Medulla oblongata (tissue), 1 donor: ENCODE results near the gene P2RX1.
"Not testable (repeated sequence)": the region's sequence is repeated elsewhere in the genome, so short reads cannot be mapped to it uniquely, and the experiment has no call there.

ENCODE experiments used
- DNase-seq: peaks from one replicate; pipeline ENCODE4 v3.0.0-alpha.2; 2015; ENCODE audit errors: extremely low spot score

The P2RX1 gene

DNA sequence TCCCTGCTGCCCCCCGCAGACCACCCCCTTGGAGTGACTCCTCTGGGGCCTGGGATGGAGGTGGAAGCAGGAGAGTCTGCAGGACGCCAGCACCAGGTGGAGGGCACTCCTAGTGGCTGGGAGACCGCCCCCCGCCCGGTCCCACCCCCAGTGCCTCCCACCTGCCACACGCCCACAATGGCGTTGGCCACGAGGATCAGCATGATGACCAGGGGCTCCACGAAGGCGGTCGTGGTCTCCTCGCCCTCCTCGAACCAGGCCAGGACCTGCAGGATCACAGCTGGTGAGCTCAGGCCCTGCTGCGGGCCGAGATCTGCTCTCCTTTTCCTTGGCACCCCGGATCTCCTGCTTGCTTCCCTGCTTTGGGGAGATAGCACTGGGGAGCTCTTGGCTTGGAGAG is 35.2 kb upstream of the P2RX1 start:
- no peak for DNase-seq

DNA sequence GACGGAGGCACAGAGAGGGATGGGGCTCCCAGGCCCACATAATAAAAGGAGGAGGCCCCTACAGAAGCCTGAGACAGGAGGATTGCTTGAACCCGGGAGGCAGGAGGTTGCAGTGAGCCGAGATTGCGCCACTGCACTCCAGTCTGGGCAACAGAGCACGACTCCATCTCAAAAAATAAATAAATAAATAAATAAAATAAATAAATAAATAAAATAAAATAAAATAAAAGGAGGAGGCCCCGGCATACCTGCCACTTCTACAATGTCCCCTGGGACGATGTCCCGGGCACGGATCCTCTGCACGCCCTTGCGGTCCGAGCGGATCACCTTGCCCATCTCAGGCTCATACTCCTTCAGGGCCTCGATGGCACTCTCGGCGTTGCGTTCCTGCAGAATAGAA is 34.7 kb upstream of the P2RX1 start:
- DNase-seq, result no peak

DNA sequence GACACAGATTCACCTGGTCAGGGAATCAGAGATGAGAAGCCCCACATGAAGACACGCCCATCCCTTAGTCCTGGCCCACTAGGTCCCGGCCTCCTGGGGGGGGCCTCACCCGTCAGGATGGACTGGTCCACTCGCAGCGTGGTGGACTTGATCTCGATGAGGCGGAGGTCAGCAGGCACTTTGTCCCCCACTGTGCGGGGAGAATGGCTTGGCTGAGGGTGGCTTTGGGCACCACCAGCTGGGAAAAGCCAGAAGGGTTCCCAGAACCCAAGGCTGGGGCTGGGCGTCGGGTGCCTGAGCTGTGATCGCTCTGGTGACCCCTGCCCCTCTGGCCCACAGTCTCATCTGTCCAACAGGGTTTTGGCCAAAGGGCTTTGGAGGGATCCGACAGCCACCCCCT is 34.3 kb upstream of the P2RX1 start:
- DNase-seq, result no peak

DNA sequence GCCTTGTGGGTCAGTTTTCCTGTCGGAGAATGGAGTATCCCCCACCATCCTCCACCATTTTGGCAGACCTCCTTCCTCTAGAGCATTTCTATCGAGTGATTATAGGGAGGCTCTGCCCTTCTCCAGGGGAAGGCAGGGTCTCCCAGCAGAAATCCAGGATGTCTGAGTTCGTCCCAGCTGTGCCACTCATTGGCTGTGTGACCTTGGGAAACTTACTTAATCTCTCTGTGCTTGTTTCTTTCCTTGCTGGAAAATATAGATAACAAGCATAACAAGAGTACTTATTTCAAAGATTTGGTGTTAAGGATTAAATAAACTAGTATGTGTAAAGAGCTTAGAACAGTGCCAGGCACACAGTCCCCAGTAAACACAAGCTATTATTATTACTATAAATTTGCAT is 33.2 kb upstream of the P2RX1 start:
- no peak for DNase-seq

DNA sequence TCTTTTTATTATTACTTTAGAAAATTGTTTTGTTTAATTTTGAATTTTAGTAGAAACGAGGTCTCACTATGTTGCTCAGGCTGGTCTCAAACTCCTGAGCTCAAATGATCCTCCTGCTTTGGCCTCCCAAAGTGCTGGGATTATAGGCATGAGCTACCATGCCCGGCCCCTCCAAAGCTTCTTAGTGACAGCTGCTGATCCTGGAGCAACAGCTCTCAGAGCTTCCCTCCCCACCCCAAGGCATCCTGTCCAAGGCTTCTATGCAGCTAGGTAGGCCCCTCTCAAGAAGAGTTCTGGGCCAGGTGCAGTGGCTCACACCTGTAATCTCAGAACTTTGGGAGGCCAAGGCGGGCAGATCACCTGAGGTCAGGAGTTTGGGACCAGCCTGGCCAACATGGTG is 32.3 kb upstream of the P2RX1 start:
- not testable (repeated sequence) for DNase-seq

DNA sequence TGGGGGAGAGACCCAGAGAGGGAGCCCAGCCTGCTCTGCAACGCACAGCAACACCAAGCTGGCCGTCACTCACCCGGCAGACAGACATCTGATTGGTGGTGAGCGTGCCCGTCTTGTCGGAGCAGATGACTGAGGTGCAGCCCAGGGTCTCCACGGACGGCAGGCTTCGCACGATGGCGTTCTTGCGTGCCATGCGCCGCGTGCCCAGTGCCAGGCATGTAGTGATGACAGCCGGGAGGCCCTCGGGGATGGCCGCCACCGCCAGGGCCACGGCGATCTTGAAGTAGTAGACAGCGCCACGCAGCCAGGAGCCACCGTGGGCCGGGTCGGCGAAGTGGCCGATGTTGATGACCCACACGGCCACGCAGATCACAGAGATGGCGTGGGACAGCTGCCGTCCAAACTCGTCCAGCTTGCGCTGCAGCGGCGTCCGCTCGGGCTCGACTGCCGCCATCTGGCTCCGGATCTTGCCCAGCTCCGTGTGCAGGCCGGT is 31.1 kb upstream of the P2RX1 start:
- no peak for DNase-seq

DNA sequence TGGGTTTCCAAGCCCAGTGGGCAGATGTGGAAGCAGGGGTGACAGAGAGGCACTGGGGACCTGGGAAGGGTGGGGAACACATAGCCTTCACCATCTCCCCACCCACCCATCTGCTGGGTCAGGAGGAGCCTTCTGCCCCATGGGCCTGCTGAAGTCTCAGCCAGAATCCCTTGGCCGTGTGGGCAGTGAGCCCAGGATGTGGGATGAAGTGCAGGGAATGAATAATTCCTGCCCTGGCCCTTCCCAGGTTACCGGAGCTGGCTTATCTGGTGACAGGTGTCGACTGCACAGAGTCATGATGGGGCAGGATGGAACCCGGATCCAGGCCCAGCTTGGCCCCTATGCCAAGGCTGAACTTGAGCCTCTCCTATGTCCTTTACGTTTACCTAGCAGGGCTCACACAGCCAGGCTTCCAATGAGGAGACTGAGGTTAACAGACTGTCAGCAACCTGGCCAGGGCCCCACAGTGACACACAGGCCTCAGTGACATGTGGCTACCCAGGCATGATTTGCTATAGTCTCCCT is 30.5 kb upstream of the P2RX1 start:
- no peak for DNase-seq

DNA sequence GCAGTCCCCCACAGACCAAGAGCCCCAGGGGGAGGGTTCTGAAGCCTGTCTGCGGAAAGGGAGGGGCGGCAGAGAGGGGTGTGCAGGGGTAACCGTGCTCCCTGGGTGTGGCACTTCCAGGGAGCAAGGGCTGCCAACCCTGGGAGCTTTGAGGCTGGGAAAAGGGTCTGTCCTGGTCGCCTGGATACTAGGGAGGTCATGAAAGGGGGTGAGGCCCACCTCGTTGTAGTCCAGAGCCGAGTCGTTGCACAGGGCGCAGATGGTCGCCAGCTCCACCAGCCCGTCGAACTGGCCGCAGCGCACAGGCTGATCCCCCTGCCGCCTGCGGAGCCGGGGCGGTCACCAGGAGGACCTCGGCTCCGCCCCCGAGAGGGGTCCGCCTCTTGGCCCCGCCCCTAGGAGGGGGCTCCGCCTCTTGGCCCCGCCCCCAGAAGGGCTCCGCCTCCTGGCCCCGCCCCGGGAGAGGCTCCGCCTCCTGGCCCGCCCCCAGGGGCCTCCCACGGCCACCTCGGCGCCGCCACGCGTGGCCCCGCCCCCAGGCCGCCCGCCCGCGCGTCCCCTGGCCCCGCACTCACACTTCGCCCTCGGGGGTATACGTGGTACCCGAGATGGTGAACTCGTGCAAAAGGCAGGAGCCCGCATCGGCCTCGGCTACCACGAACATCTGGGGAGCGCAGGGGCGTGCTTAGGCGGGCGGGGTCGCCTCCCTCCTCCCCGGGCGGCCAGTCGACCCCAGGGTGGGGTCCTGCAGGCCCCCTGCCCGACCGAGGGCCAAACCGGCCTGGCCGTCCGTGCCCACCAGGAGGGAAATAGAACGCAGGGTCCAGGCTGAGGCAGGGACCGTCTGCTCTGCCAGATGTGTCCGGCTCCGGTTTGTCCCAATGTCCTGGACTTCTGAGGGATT is 28.5 kb upstream of the P2RX1 start:
- peak; percentile 31 for DNase-seq

DNA sequence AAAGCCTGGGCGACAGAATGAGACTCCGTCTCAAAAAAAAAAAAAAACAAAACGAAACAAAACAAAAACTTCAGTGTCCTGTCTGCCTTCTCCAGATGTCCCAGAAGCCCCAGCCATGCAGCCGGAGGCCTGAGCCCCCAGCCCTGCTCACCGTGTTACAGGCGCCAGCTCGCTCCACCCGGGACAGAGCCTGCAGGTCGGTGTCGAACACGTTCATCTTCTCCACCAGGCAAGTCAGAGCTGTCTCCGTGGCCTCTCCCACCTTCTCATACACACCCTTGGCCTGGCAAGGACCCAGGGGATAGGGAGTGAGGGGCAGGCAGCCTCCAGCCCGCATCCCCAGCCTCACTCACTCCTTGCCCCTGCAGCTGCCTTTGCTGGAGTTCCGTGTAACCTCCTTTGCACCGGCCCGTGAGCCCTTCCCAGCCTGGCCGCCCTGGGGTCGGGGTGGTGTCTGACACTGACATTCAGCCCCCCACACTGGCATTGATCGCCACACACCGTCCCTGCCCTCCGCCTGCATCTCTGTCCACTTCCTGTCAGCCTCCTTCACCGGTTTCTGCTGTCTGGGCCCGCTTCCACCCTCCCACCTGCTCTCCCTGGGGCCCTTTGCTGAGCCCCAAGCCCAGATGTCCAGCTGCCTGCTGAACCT is 27.1 kb upstream of the P2RX1 start:
- DNase-seq, result no peak

DNA sequence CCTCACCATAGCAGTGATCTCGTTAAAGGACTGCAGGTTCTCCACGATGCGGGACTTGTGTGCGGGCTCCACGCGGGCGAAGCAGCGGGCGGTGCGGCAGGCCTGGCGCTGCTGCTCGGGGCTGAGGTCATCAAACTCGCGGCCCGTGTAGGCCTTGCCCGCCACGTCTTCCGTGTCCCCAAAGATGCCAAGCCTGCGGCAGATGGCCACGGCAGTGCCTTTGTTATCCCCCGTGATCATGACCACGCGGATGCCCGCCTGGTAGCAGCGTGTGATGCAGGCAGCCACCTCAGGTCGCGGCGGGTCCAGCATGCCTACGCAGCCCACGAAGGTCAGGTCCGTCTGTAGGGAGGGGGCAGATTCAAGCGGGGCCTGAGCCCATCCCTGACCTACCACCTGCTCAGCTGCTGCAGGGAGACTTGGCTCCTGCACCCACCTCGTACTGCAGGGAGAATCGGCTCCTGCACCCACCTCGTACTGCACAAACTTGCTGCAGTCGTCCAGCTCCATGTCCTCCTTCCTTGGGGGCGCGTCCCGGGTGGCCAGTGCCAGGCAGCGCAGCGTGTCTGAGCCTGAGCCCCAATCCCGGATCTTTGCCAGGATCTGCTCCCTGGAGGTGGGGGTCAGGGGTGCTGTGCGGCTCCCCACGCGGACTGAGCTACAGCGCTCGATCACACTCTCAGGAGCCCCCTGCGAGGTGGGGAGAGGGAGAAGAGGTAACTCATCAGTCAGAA is 24.9 kb upstream of the P2RX1 start:
- no peak for DNase-seq

DNA sequence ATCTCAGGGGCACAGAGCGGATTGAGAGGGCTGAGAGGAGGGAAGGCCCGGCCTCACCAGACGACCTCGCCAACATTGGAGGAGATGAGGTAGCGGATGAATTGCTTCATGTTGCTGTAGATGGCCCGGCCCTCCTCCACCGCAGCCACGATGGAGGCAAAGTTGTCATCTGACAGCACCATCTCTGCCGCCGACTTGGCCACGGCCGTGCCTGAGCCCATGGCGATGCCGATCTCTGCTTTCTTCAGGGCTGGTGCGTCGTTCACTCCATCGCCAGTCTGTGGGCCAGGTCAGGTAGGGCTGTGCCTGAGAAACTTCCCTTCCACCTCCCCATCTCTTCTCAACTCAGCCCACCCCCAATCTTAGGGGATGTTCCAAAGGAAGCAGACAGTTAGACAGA is 21.1 kb upstream of the P2RX1 start:
- no peak for DNase-seq

DNA sequence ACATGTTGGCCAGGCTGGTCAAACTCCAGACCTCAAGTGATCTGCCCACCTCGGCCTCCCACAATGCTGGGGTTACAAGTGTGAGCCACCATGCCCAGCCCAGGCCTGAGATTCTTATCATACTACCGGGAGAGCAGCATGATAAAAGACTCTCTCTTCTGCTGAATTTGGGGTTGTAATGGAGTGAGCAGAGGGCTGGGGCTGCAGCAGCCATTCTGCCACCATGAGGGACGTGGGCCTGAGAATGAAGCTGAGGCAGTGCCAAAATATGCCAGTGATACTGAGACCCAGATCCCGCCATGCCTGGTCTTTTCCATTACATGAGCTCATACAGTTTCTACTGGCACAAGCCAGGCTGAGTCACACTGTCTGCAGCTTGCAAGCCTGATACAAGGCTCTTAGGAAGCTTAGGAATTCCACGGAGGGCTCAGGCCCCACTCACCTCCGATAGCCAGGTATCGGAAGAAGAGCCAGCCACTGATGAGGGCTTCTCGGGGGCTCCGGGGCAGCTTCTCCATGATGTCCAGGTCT is 19.6 kb upstream of the P2RX1 start:
- DNase-seq, result no peak

DNA sequence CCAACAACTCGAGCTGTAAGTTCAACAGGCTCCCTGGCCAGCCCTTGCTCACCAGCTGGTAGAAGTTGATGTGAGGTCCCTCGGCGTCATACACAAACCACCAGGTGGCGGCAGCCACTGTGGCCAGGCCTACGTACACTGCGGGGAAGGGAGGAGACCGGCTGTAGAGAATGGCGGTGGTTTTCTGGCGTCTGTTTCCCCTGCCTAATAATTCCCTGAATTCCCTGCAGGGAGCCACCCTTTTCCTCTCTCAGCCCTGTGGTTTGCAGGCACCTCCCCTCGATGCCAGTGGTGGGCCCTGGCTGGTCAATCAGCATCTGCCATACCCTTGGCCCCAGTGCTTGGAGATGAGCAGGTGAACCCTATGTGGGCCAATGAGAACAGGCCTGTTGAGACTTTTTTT is 18.9 kb upstream of the P2RX1 start:
- DNase-seq, result peak; percentile 64

DNA sequence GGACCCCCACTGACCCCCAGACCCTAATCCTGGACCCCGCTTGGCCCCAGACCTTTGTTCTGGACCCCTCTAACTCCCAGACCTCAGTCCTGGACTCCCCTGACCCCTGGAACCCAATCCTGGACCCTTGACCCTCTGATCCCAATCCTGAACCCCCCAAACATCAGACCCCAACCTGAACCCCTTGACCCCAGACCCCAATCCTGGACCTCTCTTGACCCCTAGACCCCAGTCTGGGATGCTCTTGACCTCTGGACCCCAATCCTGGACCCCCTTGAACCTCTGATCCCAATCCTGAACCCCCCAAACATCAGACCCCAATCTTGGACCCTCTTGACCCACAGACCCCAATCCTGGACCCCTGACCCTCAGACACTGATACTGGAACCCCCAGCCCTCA is 13.5 kb upstream of the P2RX1 start:
- DNase-seq, result no peak

DNA sequence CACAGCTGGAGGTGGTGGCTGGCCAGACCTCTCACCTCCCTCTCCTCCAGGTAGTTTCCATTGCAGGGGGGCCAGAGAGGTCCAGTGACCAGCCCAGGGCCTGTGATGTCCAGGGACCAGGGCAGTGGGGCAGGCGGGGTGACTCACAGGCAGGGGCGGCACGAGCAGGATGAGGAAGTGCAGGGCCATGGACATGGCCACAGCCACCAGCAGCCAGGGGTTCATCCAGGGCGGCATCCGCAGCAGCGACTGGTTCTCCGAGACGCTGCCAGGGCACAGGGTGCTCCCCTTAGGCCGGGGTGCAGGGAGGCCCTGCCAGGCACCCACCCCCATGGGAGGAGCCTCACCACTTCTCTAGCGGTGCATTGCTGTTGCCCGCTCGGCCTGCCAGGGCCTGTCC is 12.9 kb upstream of the P2RX1 start:
- DNase-seq, result no peak

DNA sequence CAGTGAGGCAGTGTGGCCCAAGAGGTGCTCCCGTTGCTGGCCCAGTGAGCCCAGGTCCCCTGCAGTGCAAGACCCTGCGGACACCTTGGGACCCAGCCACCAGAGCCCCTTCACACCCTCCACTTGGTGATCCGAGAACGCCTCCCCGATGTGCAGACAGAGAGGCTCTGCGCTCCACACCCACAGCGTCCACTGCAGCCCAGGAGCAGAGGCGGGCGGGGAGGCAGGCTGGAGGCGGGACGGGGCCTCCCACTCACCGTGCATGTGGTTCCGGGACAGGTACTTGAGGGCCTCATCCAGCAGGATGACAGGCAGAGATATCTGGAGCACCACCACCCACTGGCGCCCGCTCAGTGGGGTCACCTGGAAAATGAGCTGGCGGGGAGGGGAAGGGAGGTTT is 12.1 kb upstream of the P2RX1 start:
- DNase-seq, result no peak

DNA sequence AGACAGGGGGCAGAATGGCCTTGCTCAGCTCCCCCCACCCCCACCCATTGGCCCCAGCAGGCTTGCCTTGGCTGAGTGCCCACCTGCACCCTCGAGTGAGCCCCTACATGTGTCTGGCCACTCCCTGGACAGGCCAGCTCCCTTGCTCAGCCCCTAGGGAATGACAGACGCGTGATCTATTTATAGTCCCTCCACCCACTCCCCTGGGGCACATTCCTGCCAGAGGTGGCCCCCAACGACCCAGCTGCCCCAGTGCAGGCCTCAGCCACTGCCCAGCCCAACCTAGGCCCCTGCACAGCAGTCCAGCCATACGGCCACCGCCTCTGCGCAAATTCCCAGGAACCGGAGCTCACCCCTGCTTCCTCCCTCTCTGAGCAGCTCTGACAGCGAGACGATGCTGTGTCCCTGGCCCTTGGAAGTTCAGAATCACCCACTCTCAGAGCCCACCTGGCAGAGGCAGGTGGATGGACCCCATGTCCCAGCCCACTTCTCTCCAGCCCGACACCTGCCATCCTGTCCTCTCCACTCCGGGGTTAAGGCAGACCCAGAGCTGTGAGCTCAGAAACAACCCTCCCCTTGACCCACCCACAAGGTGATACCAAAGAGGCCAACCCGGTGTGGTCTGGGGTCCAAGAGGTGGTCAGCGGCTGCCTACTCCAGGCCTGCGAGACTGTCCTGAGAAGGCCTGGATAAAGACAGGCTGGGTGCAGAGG is 11.5 kb upstream of the P2RX1 start:
- DNase-seq, result no peak

DNA sequence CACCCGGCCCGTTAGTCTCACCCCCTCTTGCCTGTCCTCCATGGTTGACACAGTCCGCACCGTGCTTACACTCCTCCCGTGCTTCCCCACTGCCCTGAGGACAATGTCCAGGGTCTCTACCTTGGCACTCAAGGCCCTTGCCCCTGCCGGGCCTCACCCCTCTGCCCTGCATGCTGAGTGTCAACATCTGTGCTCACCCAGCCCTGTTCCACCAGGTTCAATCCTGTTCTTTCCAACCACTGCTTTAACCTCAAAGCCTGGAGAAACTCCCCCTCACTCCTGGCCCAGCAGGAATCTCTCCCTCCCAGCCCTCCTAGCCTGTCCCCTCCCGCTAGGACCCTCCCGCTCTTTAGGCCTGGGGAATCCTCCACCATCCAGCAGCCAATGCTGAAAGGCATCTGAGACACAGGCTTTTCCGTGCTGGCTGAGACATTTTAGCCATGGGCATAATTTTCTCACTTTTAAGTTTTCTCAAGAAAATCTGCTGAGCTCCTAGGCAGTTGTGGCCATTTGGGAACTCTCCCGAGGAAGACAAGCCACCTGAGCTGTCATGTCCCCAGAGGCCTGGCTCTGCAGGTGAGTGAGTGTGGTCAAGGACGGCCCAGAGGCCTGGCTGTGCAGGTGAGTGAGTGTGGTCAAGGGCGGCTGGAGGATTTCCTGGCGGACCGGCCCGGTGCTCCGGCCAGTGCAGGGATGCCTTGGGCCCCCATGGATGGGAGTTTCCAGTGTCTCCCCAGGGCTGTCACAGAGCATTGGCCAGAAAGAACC is 10.8 kb upstream of the P2RX1 start:
- DNase-seq, result no peak

DNA sequence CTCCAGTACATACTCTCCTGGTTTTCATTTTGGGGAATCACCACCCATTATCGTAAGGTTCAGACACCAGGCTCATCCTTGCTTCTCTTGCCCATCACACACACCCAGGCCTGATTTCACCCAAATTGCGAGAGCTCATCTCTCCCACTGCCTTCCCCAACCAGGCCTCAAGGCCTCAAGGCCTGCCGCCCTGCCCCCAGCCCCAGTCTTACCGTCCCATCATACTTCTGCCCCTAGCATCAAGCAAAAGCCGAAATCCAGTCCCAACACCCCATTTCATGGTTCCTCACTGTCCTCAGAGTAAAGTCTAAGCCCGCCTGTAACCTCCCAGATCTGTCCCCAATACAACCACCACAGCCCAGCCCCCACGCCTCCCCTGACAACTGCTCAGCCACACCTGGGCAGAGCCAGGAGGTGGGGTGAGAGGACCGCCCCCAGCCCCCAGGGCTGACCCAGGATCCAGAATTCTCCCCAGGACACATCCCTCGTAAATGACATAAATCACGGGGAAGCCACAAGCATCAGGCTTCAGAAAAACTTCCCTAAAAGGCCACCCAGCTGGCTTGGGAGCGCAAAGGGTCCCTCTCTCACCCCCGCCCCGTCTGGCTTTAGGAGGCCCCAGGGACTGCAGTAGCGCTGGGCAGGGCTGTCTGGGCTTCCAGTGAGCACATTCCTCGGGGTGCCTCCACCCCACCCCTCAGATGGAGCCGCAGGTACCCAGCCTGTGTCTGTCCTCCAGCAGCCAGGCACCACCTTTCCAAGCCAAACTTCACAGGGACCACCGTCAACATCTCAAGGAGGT is 9.6 kb upstream of the P2RX1 start:
- DNase-seq, result no peak
